ENCODE results near the gene MAP7.

- TF ChIP-seq MYC (CRISPR knock-in tag; IDR thresholded peaks at IDR 0.05; ENCODE audit: borderline replicate concordance) = no peak
- no peak for TF ChIP-seq ZNF280B (CRISPR knock-in tag; IDR thresholded peaks at IDR 0.05; ENCODE audit: borderline replicate concordance)
- TF ChIP-seq GTF2F1 (IDR thresholded peaks at IDR 0.05; ENCODE audit: low read length) = no peak
These were observed 47.4 kb downstream of the MAP7 start for GRCh38 chr6:136502786-136503185.

All from HepG2 (cell line).